ENCODE data around the gene PRSS27. TPM values are rescaled to one million over a fixed set of nuclear protein-coding genes. Genes with fewer than 3 reads are reported as not detected.
"Not testable (repeated sequence)": the region's sequence is repeated elsewhere in the genome, so short reads cannot be mapped to it uniquely, and the experiment has no call there.

Gene PRSS27
- polyA plus RNA-seq, 2 donors = 500 to 620 TPM

- Histone ChIP-seq H3K4me1 (ENCODE audit: control insufficient read depth in 2 of 2, insufficient read depth in 2 of 2, low read length in 1 of 2) (no peaks in the 10 kb centered on the region), H3K4me3 (ENCODE audit: low read depth in 1 of 2, low read length in 2 of 2) (peak within 1 kb of the TSS; percentile 92 to 97), H3K27me3 (ENCODE audit: control insufficient read depth in 1 of 2, insufficient read depth in 2 of 2, low read length in 2 of 2) (no peaks in the 10 kb centered on the region), H3K9me3 (ENCODE audit: control insufficient read depth in 2 of 2, insufficient read depth in 1 of 2, low read depth in 1 of 2, low read length in 1 of 2) (no peaks in the 10 kb centered on the region), H3K27ac (ENCODE audit: low read depth in 2 of 2, low read length in 1 of 2) (peak within 1 kb of the TSS; percentile 81 to 89), H3K36me3 (ENCODE audit: control insufficient read depth in 2 of 2, insufficient read depth in 2 of 2, low read length in 1 of 2) (no peaks in the 10 kb centered on the region)
- 1% methylated on average over 73 of the region's 73 CpGs for WGBS, 2 donors
Measured at GRCh38 chr16:2682209-2683021, 37.6 kb downstream of the PRSS27 start, which contains the start of gene KCTD5. KCTD5 (plus strand) TSS chr16:2682523; CDS start chr16:2682549, 26 bp downstream.

- H3K27me3 ChIP-seq (ENCODE audit: control insufficient read depth in 1 of 2, insufficient read depth in 2 of 2, low read length in 2 of 2); H3K27ac ChIP-seq (ENCODE audit: low read depth in 2 of 2, low read length in 1 of 2); H3K4me3 ChIP-seq (ENCODE audit: low read depth in 1 of 2, low read length in 2 of 2); H3K9me3 ChIP-seq (ENCODE audit: control insufficient read depth in 2 of 2, insufficient read depth in 1 of 2, low read depth in 1 of 2, low read length in 1 of 2); H3K4me1 ChIP-seq (ENCODE audit: control insufficient read depth in 2 of 2, insufficient read depth in 2 of 2, low read length in 1 of 2); H3K36me3 ChIP-seq (ENCODE audit: control insufficient read depth in 2 of 2, insufficient read depth in 2 of 2, low read length in 1 of 2): not testable (repeated sequence)
- WGBS, 2 donors = 63 to 70% methylated on average over 8 of the region's 8 CpGs
Measured at GRCh38 chr16:2680360-2680759, 39.7 kb downstream of the PRSS27 start.

GRCh38 chr16:2679902-2680301, 40.1 kb downstream of the PRSS27 start:
- not testable (repeated sequence) for H3K27ac ChIP-seq (ENCODE audit: low read depth in 2 of 2, low read length in 1 of 2); H3K9me3 ChIP-seq (ENCODE audit: control insufficient read depth in 2 of 2, insufficient read depth in 1 of 2, low read depth in 1 of 2, low read length in 1 of 2); H3K4me1 ChIP-seq (ENCODE audit: control insufficient read depth in 2 of 2, insufficient read depth in 2 of 2, low read length in 1 of 2); H3K4me3 ChIP-seq (ENCODE audit: low read depth in 1 of 2, low read length in 2 of 2); H3K36me3 ChIP-seq (ENCODE audit: control insufficient read depth in 2 of 2, insufficient read depth in 2 of 2, low read length in 1 of 2); H3K27me3 ChIP-seq (ENCODE audit: control insufficient read depth in 1 of 2, insufficient read depth in 2 of 2, low read length in 2 of 2)
- 71 to 80% methylated on average over 4 of the region's 4 CpGs for WGBS, 2 donors

GRCh38 chr16:2678206-2678965, 41.6 kb downstream of the PRSS27 start:
- not testable (repeated sequence) for H3K4me3 ChIP-seq (ENCODE audit: low read depth in 1 of 2, low read length in 2 of 2); H3K27me3 ChIP-seq (ENCODE audit: control insufficient read depth in 1 of 2, insufficient read depth in 2 of 2, low read length in 2 of 2); H3K36me3 ChIP-seq (ENCODE audit: control insufficient read depth in 2 of 2, insufficient read depth in 2 of 2, low read length in 1 of 2); H3K27ac ChIP-seq (ENCODE audit: low read depth in 2 of 2, low read length in 1 of 2); H3K4me1 ChIP-seq (ENCODE audit: control insufficient read depth in 2 of 2, insufficient read depth in 2 of 2, low read length in 1 of 2); H3K9me3 ChIP-seq (ENCODE audit: control insufficient read depth in 2 of 2, insufficient read depth in 1 of 2, low read depth in 1 of 2, low read length in 1 of 2)
- WGBS, 2 donors = 80 to 90% methylated on average over 16 to 17 of the region's 23 CpGs

- H3K4me1 ChIP-seq (ENCODE audit: control insufficient read depth in 2 of 2, insufficient read depth in 2 of 2, low read length in 1 of 2); H3K4me3 ChIP-seq (ENCODE audit: low read depth in 1 of 2, low read length in 2 of 2); H3K36me3 ChIP-seq (ENCODE audit: control insufficient read depth in 2 of 2, insufficient read depth in 2 of 2, low read length in 1 of 2); H3K27ac ChIP-seq (ENCODE audit: low read depth in 2 of 2, low read length in 1 of 2); H3K9me3 ChIP-seq (ENCODE audit: control insufficient read depth in 2 of 2, insufficient read depth in 1 of 2, low read depth in 1 of 2, low read length in 1 of 2); H3K27me3 ChIP-seq (ENCODE audit: control insufficient read depth in 1 of 2, insufficient read depth in 2 of 2, low read length in 2 of 2): not testable (repeated sequence)
- WGBS, 2 donors = 96 to 100% methylated on average over 3 of the region's 3 CpGs
Measured at GRCh38 chr16:2676937-2677336, 43.1 kb downstream of the PRSS27 start.

- Histone ChIP-seq H3K9me3 (ENCODE audit: control insufficient read depth in 2 of 2, insufficient read depth in 1 of 2, low read depth in 1 of 2, low read length in 1 of 2) (no peaks in the 10 kb centered on the region), H3K27me3 (ENCODE audit: control insufficient read depth in 1 of 2, insufficient read depth in 2 of 2, low read length in 2 of 2) (no peaks in the 10 kb centered on the region), H3K27ac (ENCODE audit: low read depth in 2 of 2, low read length in 1 of 2) (no peak overlapping the region), H3K36me3 (ENCODE audit: control insufficient read depth in 2 of 2, insufficient read depth in 2 of 2, low read length in 1 of 2) (no peaks in the 10 kb centered on the region), H3K4me3 (ENCODE audit: low read depth in 1 of 2, low read length in 2 of 2) (no peak overlapping the region), H3K4me1 (ENCODE audit: control insufficient read depth in 2 of 2, insufficient read depth in 2 of 2, low read length in 1 of 2) (peaks cover 0 to 6% of the 10 kb centered on the region in 2 donors)
- 84 to 86% methylated on average over 16 of the region's 16 CpGs for WGBS, 2 donors
Measured at GRCh38 chr16:2675714-2676113, 44.3 kb downstream of the PRSS27 start.

GRCh38 chr16:2675021-2675420, 45.0 kb downstream of the PRSS27 start:
- Histone ChIP-seq H3K36me3 (ENCODE audit: control insufficient read depth in 2 of 2, insufficient read depth in 2 of 2, low read length in 1 of 2) (no peaks in the 10 kb centered on the region), H3K4me3 (ENCODE audit: low read depth in 1 of 2, low read length in 2 of 2) (no peak overlapping the region), H3K27me3 (ENCODE audit: control insufficient read depth in 1 of 2, insufficient read depth in 2 of 2, low read length in 2 of 2) (no peaks in the 10 kb centered on the region), H3K27ac (ENCODE audit: low read depth in 2 of 2, low read length in 1 of 2) (no peak overlapping the region), H3K9me3 (ENCODE audit: control insufficient read depth in 2 of 2, insufficient read depth in 1 of 2, low read depth in 1 of 2, low read length in 1 of 2) (no peaks in the 10 kb centered on the region), H3K4me1 (ENCODE audit: control insufficient read depth in 2 of 2, insufficient read depth in 2 of 2, low read length in 1 of 2) (peaks cover 0 to 6% of the 10 kb centered on the region in 2 donors)
- 81 to 87% methylated on average over 7 of the region's 7 CpGs for WGBS, 2 donors

GRCh38 chr16:2673066-2673999, 46.7 kb downstream of the PRSS27 start:
- 1% methylated on average over 79 to 107 of the region's 107 CpGs for WGBS, 2 donors
- no peaks in the 10 kb centered on the region for H3K27me3 ChIP-seq (ENCODE audit: control insufficient read depth in 1 of 2, insufficient read depth in 2 of 2, low read length in 2 of 2)
- peaks cover 0 to 2% of the 10 kb centered on the region in 2 donors for H3K36me3 ChIP-seq (ENCODE audit: control insufficient read depth in 2 of 2, insufficient read depth in 2 of 2, low read length in 1 of 2)
- peaks cover 0 to 6% of the 10 kb centered on the region in 2 donors for H3K4me1 ChIP-seq (ENCODE audit: control insufficient read depth in 2 of 2, insufficient read depth in 2 of 2, low read length in 1 of 2)
- peak overlapping the region; percentile 62 to 71 for H3K4me3 ChIP-seq (ENCODE audit: low read depth in 1 of 2, low read length in 2 of 2)
- no peaks in the 10 kb centered on the region for H3K9me3 ChIP-seq (ENCODE audit: control insufficient read depth in 2 of 2, insufficient read depth in 1 of 2, low read depth in 1 of 2, low read length in 1 of 2)
- H3K27ac ChIP-seq (ENCODE audit: low read depth in 2 of 2, low read length in 1 of 2) = peak overlapping the region; percentile 96 to 99

GRCh38 chr16:2671741-2672140, 48.3 kb downstream of the PRSS27 start:
- Histone ChIP-seq H3K4me3 (ENCODE audit: low read depth in 1 of 2, low read length in 2 of 2) (peak overlapping the region in 1 of 2 donors; percentile 62), H3K27me3 (ENCODE audit: control insufficient read depth in 1 of 2, insufficient read depth in 2 of 2, low read length in 2 of 2) (no peaks in the 10 kb centered on the region), H3K9me3 (ENCODE audit: control insufficient read depth in 2 of 2, insufficient read depth in 1 of 2, low read depth in 1 of 2, low read length in 1 of 2) (no peaks in the 10 kb centered on the region), H3K27ac (ENCODE audit: low read depth in 2 of 2, low read length in 1 of 2) (no peak overlapping the region), H3K4me1 (ENCODE audit: control insufficient read depth in 2 of 2, insufficient read depth in 2 of 2, low read length in 1 of 2) (peaks cover 0 to 6% of the 10 kb centered on the region in 2 donors), H3K36me3 (ENCODE audit: control insufficient read depth in 2 of 2, insufficient read depth in 2 of 2, low read length in 1 of 2) (peaks cover 0 to 2% of the 10 kb centered on the region in 2 donors)
- WGBS, 2 donors = 83 to 86% methylated on average over 13 of the region's 13 CpGs
